Measurements from ENCODE around the gene CWC15.
"Not testable (repeated sequence)": the region's sequence is repeated elsewhere in the genome, so short reads cannot be mapped to it uniquely, and the experiment has no call there.

Gene CWC15

DNA sequence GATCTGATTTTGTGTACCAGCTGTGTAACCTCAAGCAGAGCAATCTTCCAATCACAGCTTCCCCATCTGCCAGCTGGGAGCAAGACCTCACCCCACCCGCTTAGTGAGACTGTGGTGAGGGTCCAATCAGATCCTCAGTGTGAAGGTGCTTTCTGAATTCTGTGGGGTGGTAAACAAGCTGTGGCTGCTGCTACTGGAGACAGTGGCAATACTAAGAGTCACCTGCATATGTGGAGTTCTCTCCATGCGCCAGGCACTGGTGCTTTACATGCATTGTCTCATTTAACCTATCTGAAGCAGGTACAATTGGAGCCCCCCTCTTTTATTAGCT is 50.4 kb downstream of the CWC15 start:
- Histone ChIP-seq H4K20me1 (ENCODE audit: insufficient read depth, low read length, poor library complexity, severe bottlenecking) (no peaks in the 10 kb centered on the region), H2AFZ (ENCODE audit: low read length) (no peak overlapping the region), H3K36me3 (ENCODE audit: insufficient read depth, low read length) (no peaks in the 10 kb centered on the region), H3K9ac (ENCODE audit: low read depth, low read length, poor library complexity, severe bottlenecking) (no peak overlapping the region), H3F3A (ENCODE audit: low read depth) (peaks cover 2% of the 10 kb centered on the region; the same call in 1 of the 2 replicates), H3K79me2 (ENCODE audit: insufficient read depth, low read length) (no peaks in the 10 kb centered on the region), H3K4me3 (ENCODE audit: low read length, poor library complexity, severe bottlenecking) (no peak overlapping the region), H3K9me2 (replicated peaks; ENCODE audit: low read depth, low read length) (no peaks in the 10 kb centered on the region), H3K27me3 (ENCODE audit: insufficient read depth, low read length, poor library complexity, severe bottlenecking) (no peaks in the 10 kb centered on the region), H3K4me1 (ENCODE audit: insufficient read depth, low read length, poor library complexity, severe bottlenecking) (peaks cover 41% of the 10 kb centered on the region), H3K4me2 (ENCODE audit: low read depth, low read length, poor library complexity, severe bottlenecking) (no peak overlapping the region), H3K9me3 (ENCODE audit: insufficient read depth, low read depth, low read length) (no peaks in the 10 kb centered on the region)
- TF ChIP-seq CTCF (conservative IDR thresholded peaks at IDR 0.05; ENCODE audit: low read length) = no peak
- no peak for TF ChIP-seq EZH2phosphoT487 (IDR thresholded peaks at IDR 0.05; ENCODE audit: borderline replicate concordance)

DNA sequence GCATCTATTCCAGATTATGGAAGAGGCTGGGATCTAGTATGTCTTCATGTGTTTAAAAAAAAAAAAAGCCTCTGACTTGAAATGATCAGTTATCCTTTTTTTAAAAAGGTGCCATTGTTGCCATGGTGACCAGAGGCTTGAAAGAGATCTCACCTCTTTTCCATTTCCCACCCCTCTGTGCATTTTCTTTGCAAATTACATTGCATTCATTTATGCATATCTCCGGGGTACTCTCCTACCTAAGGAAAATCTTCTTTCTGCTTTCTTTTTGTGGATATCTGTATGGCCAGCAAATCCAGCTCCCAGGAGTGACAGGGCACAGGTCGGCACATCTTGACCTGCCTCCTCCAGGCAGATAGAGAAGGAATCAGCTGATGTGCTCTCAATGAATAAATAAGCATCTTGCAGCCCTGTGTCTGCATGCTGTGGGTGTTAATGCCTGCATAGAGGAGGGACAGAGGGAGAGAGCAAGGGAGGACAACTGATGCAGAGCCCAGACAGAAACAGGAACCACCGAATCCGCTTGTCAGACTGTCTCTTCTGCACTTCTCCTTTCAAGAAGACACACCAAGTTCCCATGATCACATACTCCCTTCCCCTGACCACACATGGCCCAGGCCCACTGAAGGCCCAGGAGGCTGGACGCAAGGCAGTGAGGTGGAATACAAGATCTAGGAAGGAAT is 50.9 kb downstream of the CWC15 start:
- Histone ChIP-seq H3K9me3 (ENCODE audit: insufficient read depth, low read depth, low read length) (no peaks in the 10 kb centered on the region), H3K9me2 (replicated peaks; ENCODE audit: low read depth, low read length) (no peaks in the 10 kb centered on the region), H3K4me2 (ENCODE audit: low read depth, low read length, poor library complexity, severe bottlenecking) (no peak overlapping the region), H3K79me2 (ENCODE audit: insufficient read depth, low read length) (no peaks in the 10 kb centered on the region), H2AFZ (ENCODE audit: low read length) (no peak overlapping the region), H4K20me1 (ENCODE audit: insufficient read depth, low read length, poor library complexity, severe bottlenecking) (no peaks in the 10 kb centered on the region), H3K27me3 (ENCODE audit: insufficient read depth, low read length, poor library complexity, severe bottlenecking) (no peaks in the 10 kb centered on the region), H3K36me3 (ENCODE audit: insufficient read depth, low read length) (no peaks in the 10 kb centered on the region), H3F3A (ENCODE audit: low read depth) (no peaks in the 10 kb centered on the region), H3K4me1 (ENCODE audit: insufficient read depth, low read length, poor library complexity, severe bottlenecking) (peaks cover 36% of the 10 kb centered on the region), H3K4me3 (ENCODE audit: low read length, poor library complexity, severe bottlenecking) (no peak overlapping the region), H3K9ac (ENCODE audit: low read depth, low read length, poor library complexity, severe bottlenecking) (no peak overlapping the region)
- TF ChIP-seq CTCF (conservative IDR thresholded peaks at IDR 0.05; ENCODE audit: low read length) (no peak), EZH2phosphoT487 (IDR thresholded peaks at IDR 0.05; ENCODE audit: borderline replicate concordance) (no peak)

GRCh38 chr11:94920311-94920710 is 53.0 kb downstream of the CWC15 start:
- Histone ChIP-seq H3K4me3 (ENCODE audit: low read length, poor library complexity, severe bottlenecking) (no peak overlapping the region), H3K9me2 (replicated peaks; ENCODE audit: low read depth, low read length) (no peaks in the 10 kb centered on the region), H3K4me1 (ENCODE audit: insufficient read depth, low read length, poor library complexity, severe bottlenecking) (peaks cover 17% of the 10 kb centered on the region), H3K36me3 (ENCODE audit: insufficient read depth, low read length) (no peaks in the 10 kb centered on the region), H3K79me2 (ENCODE audit: insufficient read depth, low read length) (no peaks in the 10 kb centered on the region), H3K9me3 (ENCODE audit: insufficient read depth, low read depth, low read length) (no peaks in the 10 kb centered on the region), H3K9ac (ENCODE audit: low read depth, low read length, poor library complexity, severe bottlenecking) (no peak overlapping the region), H4K20me1 (ENCODE audit: insufficient read depth, low read length, poor library complexity, severe bottlenecking) (no peaks in the 10 kb centered on the region), H2AFZ (ENCODE audit: low read length) (no peak overlapping the region), H3K4me2 (ENCODE audit: low read depth, low read length, poor library complexity, severe bottlenecking) (no peak overlapping the region), H3K27me3 (ENCODE audit: insufficient read depth, low read length, poor library complexity, severe bottlenecking) (no peaks in the 10 kb centered on the region), H3F3A (ENCODE audit: low read depth) (no peaks in the 10 kb centered on the region)
- TF ChIP-seq EZH2phosphoT487 (IDR thresholded peaks at IDR 0.05; ENCODE audit: borderline replicate concordance) (no peak), CTCF (conservative IDR thresholded peaks at IDR 0.05; ENCODE audit: low read length) (no peak)

- H3K27me3 ChIP-seq (ENCODE audit: insufficient read depth, low read length, poor library complexity, severe bottlenecking); H2AFZ ChIP-seq (ENCODE audit: low read length); H3K4me2 ChIP-seq (ENCODE audit: low read depth, low read length, poor library complexity, severe bottlenecking); H3K4me3 ChIP-seq (ENCODE audit: low read length, poor library complexity, severe bottlenecking); H4K20me1 ChIP-seq (ENCODE audit: insufficient read depth, low read length, poor library complexity, severe bottlenecking); H3K9me2 ChIP-seq (replicated peaks; ENCODE audit: low read depth, low read length); H3K4me1 ChIP-seq (ENCODE audit: insufficient read depth, low read length, poor library complexity, severe bottlenecking); H3F3A ChIP-seq (ENCODE audit: low read depth); H3K36me3 ChIP-seq (ENCODE audit: insufficient read depth, low read length); H3K9me3 ChIP-seq (ENCODE audit: insufficient read depth, low read depth, low read length); H3K9ac ChIP-seq (ENCODE audit: low read depth, low read length, poor library complexity, severe bottlenecking); H3K79me2 ChIP-seq (ENCODE audit: insufficient read depth, low read length): not testable (repeated sequence)
Measured at GRCh38 chr11:94913718-94914394, 59.5 kb downstream of the CWC15 start.
